Osteocyte (in vitro differentiated cells): ENCODE results near the gene DIRAS1. TPM values are rescaled to one million over a fixed set of nuclear protein-coding genes. Genes with fewer than 3 reads are reported as not detected.

Source experiments
- DNase-seq: peaks from one replicate; pipeline ENCODE4 v3.0.0; 2021; ENCODE audit warnings: mixed read lengths; ENCODE audit not compliant: unreplicated experiment; ENCODE audit errors: extremely low spot score
- H3K27ac Mint-ChIP-seq: one replicate; pipeline ENCODE4 v1.8.0; 2021; ENCODE audit warnings: mild to moderate bottlenecking, mixed read lengths; ENCODE audit not compliant: unreplicated experiment
- H3K27me3 Mint-ChIP-seq: one replicate; pipeline ENCODE4 v1.8.0; 2021; ENCODE audit warnings: mixed read lengths; ENCODE audit not compliant: unreplicated experiment
- H3K36me3 Mint-ChIP-seq: one replicate; pipeline ENCODE4 v1.8.0; 2021; ENCODE audit warnings: mixed read lengths; ENCODE audit not compliant: unreplicated experiment
- H3K4me1 Mint-ChIP-seq: one replicate; pipeline ENCODE4 v1.8.0; 2021; ENCODE audit warnings: mixed read lengths; ENCODE audit not compliant: unreplicated experiment
- H3K4me3 Mint-ChIP-seq: one replicate; pipeline ENCODE4 v1.8.0; 2021; ENCODE audit warnings: mild to moderate bottlenecking, moderate library complexity, mixed read lengths; ENCODE audit not compliant: unreplicated experiment
- H3K9me3 Mint-ChIP-seq: one replicate; pipeline ENCODE4 v1.8.0; 2021; ENCODE audit warnings: mixed read lengths; ENCODE audit not compliant: unreplicated experiment
- total RNA-seq: library from RNA; stranded (reverse); gene quantifications from 2 replicates; pipeline ENCODE4 v1.2.1, GENCODE V29; 2021
- TF ChIP-seq, protein P1 (sequence below): fragments of 200-600 bp; sonication (generic); IDR thresholded peaks from 2 replicates; pipeline ENCODE4 v1.5.0; 2021; ENCODE audit warnings: antibody characterized with exemption, mild to moderate bottlenecking, moderate library complexity

DIRAS1 gene
- total RNA-seq, 1 donor from 2014 or later, result 5.8 TPM

DNA sequence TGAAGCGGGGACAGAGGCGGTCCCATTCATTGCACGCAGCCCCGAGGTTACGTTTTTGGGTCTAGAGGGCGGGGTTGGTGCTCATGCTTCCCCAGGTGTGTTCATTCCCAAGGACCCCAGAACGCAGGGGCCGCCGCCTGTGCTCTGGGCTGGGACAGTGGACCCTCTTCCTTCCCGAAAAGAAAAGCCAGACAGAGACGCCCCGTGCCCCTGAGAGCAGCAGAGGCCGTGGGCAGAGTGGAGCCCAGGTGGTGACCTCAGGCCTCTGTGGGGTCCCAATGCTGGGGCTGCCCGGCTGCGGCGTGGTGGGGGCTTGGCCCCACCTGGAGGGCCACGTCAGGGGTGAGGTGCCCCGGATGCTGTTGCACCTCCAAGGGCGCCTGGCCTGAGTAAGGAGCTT is 46.5 kb upstream of the DIRAS1 start:
- no peaks in the 10 kb centered on the region for H3K9me3 Mint-ChIP-seq
- no peak overlapping the region for H3K27ac Mint-ChIP-seq
- H3K36me3 Mint-ChIP-seq, result peaks cover 8% of the 10 kb centered on the region
- no peaks in the 10 kb centered on the region for H3K27me3 Mint-ChIP-seq
- H3K4me1 Mint-ChIP-seq, result no peaks in the 10 kb centered on the region
- DNase-seq, result no peak
- H3K4me3 Mint-ChIP-seq, result no peak overlapping the region
- TF ChIP-seq, protein P1, sequence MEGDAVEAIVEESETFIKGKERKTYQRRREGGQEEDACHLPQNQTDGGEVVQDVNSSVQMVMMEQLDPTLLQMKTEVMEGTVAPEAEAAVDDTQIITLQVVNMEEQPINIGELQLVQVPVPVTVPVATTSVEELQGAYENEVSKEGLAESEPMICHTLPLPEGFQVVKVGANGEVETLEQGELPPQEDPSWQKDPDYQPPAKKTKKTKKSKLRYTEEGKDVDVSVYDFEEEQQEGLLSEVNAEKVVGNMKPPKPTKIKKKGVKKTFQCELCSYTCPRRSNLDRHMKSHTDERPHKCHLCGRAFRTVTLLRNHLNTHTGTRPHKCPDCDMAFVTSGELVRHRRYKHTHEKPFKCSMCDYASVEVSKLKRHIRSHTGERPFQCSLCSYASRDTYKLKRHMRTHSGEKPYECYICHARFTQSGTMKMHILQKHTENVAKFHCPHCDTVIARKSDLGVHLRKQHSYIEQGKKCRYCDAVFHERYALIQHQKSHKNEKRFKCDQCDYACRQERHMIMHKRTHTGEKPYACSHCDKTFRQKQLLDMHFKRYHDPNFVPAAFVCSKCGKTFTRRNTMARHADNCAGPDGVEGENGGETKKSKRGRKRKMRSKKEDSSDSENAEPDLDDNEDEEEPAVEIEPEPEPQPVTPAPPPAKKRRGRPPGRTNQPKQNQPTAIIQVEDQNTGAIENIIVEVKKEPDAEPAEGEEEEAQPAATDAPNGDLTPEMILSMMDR, result no peak

DNA sequence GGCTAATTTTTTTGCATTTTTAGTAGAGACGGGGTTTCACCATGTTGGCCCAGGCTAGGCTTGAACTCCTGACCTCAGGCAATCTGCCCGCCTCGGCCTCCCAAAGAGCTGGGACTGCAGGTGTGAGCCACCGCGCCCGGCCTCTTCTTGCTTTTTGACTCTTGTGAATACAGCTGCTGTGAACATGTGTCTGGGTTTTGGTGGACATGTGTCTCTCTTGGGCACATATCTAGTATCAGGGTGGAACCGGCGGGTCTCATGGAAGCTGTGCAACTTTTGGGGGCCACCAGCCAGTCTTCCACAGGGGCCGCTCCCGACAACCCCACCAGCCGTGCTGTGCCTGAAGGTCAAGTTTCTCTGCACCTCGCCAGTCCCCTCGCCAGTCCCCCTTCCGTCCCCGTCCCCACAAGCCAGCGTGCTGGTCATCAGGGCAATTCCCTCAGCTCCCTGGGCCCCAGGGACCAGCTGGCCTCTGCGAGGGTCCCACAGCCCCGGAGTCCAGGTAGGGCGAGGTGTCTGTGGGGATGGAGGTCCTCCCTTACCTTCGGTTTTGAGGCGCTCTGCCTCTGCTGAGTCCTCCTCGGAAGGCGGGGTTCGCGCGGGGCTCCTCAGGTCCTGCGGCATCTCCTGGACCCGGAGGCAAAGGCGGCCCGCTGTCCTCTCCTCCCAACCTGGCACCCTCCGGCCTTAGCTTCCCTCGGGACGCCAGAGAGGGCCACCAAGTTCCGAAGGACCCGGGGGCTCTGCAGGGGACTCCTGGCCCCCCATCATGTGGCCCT is 45.6 kb upstream of the DIRAS1 start:
- Mint-ChIP-seq H3K27me3 (no peaks in the 10 kb centered on the region), H3K9me3 (no peaks in the 10 kb centered on the region), H3K4me1 (no peaks in the 10 kb centered on the region), H3K27ac (no peak overlapping the region), H3K36me3 (peaks cover 12% of the 10 kb centered on the region), H3K4me3 (no peak overlapping the region)
- no peak for DNase-seq
- TF ChIP-seq, protein P1, result no peak

DNA sequence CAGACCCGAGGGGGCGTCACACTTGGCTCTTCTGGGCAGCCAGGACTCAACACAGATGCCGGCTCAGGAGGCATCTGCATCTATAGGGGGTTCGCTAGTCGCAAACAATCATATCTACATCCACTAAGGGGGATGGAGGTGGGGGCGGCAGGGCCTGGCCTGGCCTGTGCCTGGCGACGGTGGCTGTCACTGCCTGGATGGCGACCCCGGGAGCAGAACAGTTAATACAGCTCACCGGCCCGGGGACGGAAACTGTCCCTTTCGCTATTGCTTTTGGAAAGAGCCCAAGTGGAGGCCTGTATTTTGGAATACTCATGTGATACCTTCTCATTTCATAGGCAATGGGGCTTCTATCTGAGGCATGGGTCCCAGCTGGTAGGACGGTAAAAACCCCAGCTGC is 44.2 kb upstream of the DIRAS1 start:
- no peak for DNase-seq
- H3K27ac Mint-ChIP-seq, result no peak overlapping the region
- TF ChIP-seq, protein P1, result no peak
- no peaks in the 10 kb centered on the region for H3K9me3 Mint-ChIP-seq
- H3K36me3 Mint-ChIP-seq, result peaks cover 16% of the 10 kb centered on the region
- no peaks in the 10 kb centered on the region for H3K27me3 Mint-ChIP-seq
- no peak overlapping the region for H3K4me3 Mint-ChIP-seq
- no peaks in the 10 kb centered on the region for H3K4me1 Mint-ChIP-seq

DNA sequence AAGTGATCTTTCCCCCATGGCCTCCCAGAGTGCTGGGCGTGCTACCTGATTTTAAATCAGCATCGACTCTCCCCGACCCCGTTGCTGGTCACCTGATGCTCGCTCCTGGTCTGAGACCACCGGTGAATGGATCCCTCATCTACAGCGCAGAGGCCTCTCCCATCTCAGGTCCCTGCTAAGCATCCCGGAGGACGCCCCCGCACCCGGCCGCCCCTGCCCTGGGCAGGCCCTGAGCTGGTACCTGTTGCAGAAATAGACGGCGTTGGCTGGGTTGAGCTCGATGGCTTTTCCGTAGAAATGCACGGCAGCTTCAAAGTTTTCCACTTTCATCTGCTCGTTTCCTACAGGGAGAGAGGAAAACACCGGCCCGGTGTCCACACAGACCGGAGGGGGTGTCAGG is 43.8 kb upstream of the DIRAS1 start:
- H3K36me3 Mint-ChIP-seq, result peaks cover 16% of the 10 kb centered on the region
- no peaks in the 10 kb centered on the region for H3K27me3 Mint-ChIP-seq
- no peak overlapping the region for H3K4me3 Mint-ChIP-seq
- H3K9me3 Mint-ChIP-seq, result no peaks in the 10 kb centered on the region
- no peak for DNase-seq
- TF ChIP-seq, protein P1, result no peak
- H3K27ac Mint-ChIP-seq, result no peak overlapping the region
- H3K4me1 Mint-ChIP-seq, result no peaks in the 10 kb centered on the region

DNA sequence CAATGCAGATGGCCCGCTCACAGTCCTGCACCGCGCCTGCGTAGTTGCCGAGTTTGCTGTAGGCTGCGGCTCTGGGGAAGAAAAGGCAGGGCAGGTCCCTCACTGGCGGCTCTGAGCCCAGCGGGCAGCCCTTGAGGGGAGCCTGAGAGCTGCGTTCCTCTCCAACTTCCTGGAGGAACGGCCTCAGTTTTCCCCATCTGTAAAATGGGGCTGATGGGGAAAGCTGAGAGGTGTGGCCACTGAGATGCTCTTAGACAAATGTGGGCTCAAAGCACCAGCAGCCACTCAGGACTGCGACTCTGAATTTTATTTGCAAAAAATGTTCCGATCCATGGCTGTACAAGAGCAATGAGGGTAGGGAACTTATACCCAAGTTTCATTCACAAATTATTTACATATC is 42.5 kb upstream of the DIRAS1 start:
- no peak overlapping the region for H3K27ac Mint-ChIP-seq
- no peak overlapping the region for H3K4me3 Mint-ChIP-seq
- TF ChIP-seq, protein P1, result no peak
- H3K4me1 Mint-ChIP-seq, result no peaks in the 10 kb centered on the region
- H3K9me3 Mint-ChIP-seq, result no peaks in the 10 kb centered on the region
- peaks cover 19% of the 10 kb centered on the region for H3K36me3 Mint-ChIP-seq
- no peak for DNase-seq
- no peaks in the 10 kb centered on the region for H3K27me3 Mint-ChIP-seq
